Calu3 (cell line): Measurements from ENCODE around the gene ETHE1. TPM values are rescaled to one million over a fixed set of nuclear protein-coding genes. Genes with fewer than 3 reads are reported as not detected.

Source experiments
- BruUV-seq: library from RNA; stranded (reverse); fragments of 400-500 nt; replicated peaks from 2 replicates; lab custom pipeline; 2021; lab: Mats Ljungman, UMichigan
- CTCF ChIA-PET: fragments of 300-600 bp; sonication (Branson Sonifier 250); formaldehyde crosslinking; loops from one replicate; lab custom pipeline; 2022; ENCODE audit warnings: antibody characterized with exemption; lab: Charles Lee
- DNase-seq: peaks from one replicate; pipeline ENCODE4 v3.0.0; 2022
- H3K27ac Mint-ChIP-seq: one replicate; pipeline ENCODE4 v1.8.0; 2022; ENCODE audit warnings: mixed read lengths; ENCODE audit not compliant: unreplicated experiment
- H3K27me3 Mint-ChIP-seq: one replicate; pipeline ENCODE4 v1.8.0; 2022; ENCODE audit warnings: mixed read lengths; ENCODE audit not compliant: unreplicated experiment
- H3K36me3 Mint-ChIP-seq: one replicate; pipeline ENCODE4 v1.8.0; 2022; ENCODE audit warnings: mild to moderate bottlenecking, moderate library complexity, mixed read lengths; ENCODE audit not compliant: insufficient read depth, unreplicated experiment
- H3K4me1 Mint-ChIP-seq: one replicate; pipeline ENCODE4 v1.8.0; 2022; ENCODE audit warnings: mild to moderate bottlenecking, low read depth, mixed read lengths; ENCODE audit not compliant: unreplicated experiment
- H3K4me3 Mint-ChIP-seq: one replicate; pipeline ENCODE4 v1.8.0; 2022; ENCODE audit warnings: mild to moderate bottlenecking, low read depth, moderate library complexity, mixed read lengths; ENCODE audit not compliant: unreplicated experiment
- H3K9me3 Mint-ChIP-seq: one replicate; pipeline ENCODE4 v1.8.0; 2022; ENCODE audit warnings: low read depth, mixed read lengths; ENCODE audit not compliant: unreplicated experiment
- intact Hi-C: fragments of 100-400 bp; cut with micrococcal nuclease; formaldehyde crosslinking; loops from one replicate; pipeline ENCODE4 v1.10.0; 2022; ENCODE audit not compliant: unreplicated experiment
- total RNA-seq: library from RNA; stranded (reverse); gene quantifications from 2 replicates; pipeline ENCODE4 v1.2.3, GENCODE V29; 2022
- TF ChIP-seq, protein P1 (sequence below): fragments of 200-600 bp; IDR thresholded peaks from one replicate; pipeline ENCODE4 v1.8.0; 2022; ENCODE audit warnings: antibody characterized with exemption; ENCODE audit not compliant: unreplicated experiment

The ETHE1 gene
- total RNA-seq, 1 experiment from 2014 or later: 44.8 TPM

DNA sequence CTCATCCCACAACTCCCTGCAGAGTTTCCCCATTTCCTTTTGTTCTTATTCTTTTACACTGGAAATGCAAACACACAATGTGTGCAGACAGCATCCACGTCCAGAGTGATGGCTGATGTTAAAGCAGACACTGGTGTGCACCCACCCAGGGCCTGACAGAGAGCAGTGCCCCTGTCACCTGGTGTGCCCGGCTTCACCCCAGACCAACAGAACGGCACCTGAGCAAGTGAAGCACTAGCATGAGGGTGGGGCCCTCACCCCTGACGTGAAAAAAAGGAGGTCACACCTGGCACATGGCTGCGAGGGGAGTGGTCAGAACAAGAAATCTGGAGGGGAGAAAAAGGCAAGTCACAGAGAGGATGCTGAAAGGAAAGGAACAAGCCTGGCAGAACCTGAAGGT lies 18.3 kb upstream of the ETHE1 start:
- intact Hi-C loops: no loop called here
- Mint-ChIP-seq H3K36me3 (peaks cover 36% of the 10 kb centered on the region), H3K27me3 (no peaks in the 10 kb centered on the region), H3K4me3 (no peak overlapping the region), H3K4me1 (no peaks in the 10 kb centered on the region), H3K9me3 (no peaks in the 10 kb centered on the region), H3K27ac (no peak overlapping the region)
- TF ChIP-seq, protein P1, sequence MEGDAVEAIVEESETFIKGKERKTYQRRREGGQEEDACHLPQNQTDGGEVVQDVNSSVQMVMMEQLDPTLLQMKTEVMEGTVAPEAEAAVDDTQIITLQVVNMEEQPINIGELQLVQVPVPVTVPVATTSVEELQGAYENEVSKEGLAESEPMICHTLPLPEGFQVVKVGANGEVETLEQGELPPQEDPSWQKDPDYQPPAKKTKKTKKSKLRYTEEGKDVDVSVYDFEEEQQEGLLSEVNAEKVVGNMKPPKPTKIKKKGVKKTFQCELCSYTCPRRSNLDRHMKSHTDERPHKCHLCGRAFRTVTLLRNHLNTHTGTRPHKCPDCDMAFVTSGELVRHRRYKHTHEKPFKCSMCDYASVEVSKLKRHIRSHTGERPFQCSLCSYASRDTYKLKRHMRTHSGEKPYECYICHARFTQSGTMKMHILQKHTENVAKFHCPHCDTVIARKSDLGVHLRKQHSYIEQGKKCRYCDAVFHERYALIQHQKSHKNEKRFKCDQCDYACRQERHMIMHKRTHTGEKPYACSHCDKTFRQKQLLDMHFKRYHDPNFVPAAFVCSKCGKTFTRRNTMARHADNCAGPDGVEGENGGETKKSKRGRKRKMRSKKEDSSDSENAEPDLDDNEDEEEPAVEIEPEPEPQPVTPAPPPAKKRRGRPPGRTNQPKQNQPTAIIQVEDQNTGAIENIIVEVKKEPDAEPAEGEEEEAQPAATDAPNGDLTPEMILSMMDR: no peak
- no TSS peak for BruUV-seq
- CTCF ChIA-PET: no interaction called here
- DNase-seq: no peak

DNA sequence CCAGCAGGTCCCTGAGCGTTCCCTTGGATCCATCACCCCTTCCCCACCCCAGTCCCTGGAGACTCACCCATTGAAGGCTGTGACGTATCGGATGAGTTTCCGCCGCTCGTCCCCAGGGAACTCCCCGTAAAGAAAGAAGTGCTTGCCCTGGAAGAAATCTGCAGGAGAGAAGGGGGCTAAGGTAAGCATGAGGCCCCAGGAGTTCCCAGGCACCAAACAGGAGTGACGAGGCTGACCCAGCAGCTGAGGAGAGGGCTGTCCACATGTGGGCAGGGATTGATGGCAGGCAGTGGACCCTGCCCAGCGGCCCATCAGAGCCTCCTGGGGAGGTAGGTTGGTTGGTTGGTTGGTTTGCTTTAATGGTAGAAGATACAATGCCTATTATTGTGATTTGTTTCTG lies 17.1 kb upstream of the ETHE1 start:
- TF ChIP-seq, protein P1: no peak
- H3K27ac Mint-ChIP-seq: no peak overlapping the region
- no peaks in the 10 kb centered on the region for H3K4me1 Mint-ChIP-seq
- BruUV-seq: no TSS peak
- H3K4me3 Mint-ChIP-seq: no peak overlapping the region
- intact Hi-C loops: no loop called here
- no peak for DNase-seq
- H3K9me3 Mint-ChIP-seq: peaks cover 2% of the 10 kb centered on the region
- peaks cover 40% of the 10 kb centered on the region for H3K36me3 Mint-ChIP-seq
- no peaks in the 10 kb centered on the region for H3K27me3 Mint-ChIP-seq
- CTCF ChIA-PET: no interaction called here

DNA sequence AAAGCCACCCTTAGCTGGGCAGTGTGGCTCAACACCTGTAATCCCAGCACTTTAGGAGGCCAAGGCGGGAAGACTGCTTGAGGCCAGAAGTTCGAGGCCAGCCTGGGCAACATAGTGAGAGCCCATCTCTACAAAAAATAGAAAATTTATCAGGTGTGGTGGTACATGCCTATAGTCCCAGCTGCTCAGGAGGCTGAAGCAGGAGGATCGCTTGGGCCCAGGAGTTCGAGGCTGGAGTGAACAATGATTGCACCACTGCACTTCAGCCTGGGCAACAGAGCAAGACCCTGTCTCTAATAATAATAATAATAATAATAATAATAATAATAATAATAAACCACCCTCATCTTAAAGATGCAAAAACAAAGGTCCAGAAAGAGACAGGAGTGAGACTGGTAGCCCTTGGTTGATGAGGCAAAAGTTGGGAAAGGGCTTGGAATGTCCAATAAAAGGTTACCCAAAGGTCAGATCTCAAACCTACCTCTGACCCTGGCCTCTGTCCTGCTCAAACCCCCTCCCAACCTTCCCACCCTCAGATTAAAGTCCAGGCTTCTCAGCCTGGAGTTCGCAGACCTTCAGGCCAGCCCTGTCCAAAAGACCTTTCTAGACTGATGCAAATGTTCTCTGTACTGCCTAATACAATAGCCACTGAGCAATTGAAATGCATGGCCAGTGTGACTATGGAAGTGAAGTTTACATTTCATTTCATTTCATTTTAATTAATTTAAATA lies 15.1 kb upstream of the ETHE1 start:
- H3K27me3 Mint-ChIP-seq: no peaks in the 10 kb centered on the region
- intact Hi-C loops: no loop called here
- no peaks in the 10 kb centered on the region for H3K4me1 Mint-ChIP-seq
- BruUV-seq: no TSS peak
- DNase-seq: no peak
- no peak overlapping the region for H3K27ac Mint-ChIP-seq
- peaks cover 4% of the 10 kb centered on the region for H3K9me3 Mint-ChIP-seq
- peaks cover 38% of the 10 kb centered on the region for H3K36me3 Mint-ChIP-seq
- TF ChIP-seq, protein P1: no peak
- CTCF ChIA-PET: no interaction called here
- no peak overlapping the region for H3K4me3 Mint-ChIP-seq

DNA sequence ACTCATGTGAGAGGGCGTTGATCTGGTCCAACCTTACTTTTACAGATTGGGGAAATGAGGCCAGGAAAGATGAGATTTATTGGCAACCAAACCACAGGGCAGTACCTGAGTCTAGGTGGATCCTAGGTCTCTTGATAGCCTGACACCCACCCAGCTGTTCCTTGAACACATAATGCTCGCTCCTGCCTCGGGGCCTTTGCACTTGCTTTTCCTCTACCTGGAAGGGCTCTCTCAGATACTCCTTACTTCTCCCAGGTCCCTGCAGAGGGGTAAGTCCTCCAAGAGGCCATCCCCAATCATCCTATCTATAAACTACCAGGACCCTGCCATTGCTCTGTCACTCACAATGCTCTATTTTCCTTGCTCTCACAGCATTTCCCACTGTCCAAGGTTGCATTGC lies 13.4 kb upstream of the ETHE1 start:
- H3K27me3 Mint-ChIP-seq: no peaks in the 10 kb centered on the region
- CTCF ChIA-PET: no interaction called here
- intact Hi-C loops: no loop called here
- H3K9me3 Mint-ChIP-seq: peaks cover 4% of the 10 kb centered on the region
- TF ChIP-seq, protein P1: no peak
- H3K4me1 Mint-ChIP-seq: no peaks in the 10 kb centered on the region
- DNase-seq: no peak
- H3K4me3 Mint-ChIP-seq: no peak overlapping the region
- no TSS peak for BruUV-seq
- H3K36me3 Mint-ChIP-seq: peaks cover 34% of the 10 kb centered on the region
- H3K27ac Mint-ChIP-seq: no peak overlapping the region
